IPS-18a (cell line): ENCODE measurements around the gene AGPAT3.
A peak's percentile ranks its signal among the peaks of the same experiment; 100 is the strongest.

Experiments
- H3K27ac ChIP-seq: one replicate; pipeline ENCODE4 v1.5.1; 2013; ENCODE audit warnings: low read length
- H3K27me3 ChIP-seq: one replicate; pipeline ENCODE4 v1.6.1; 2013; ENCODE audit warnings: mild to moderate bottlenecking, low read length; ENCODE audit not compliant: control insufficient read depth, insufficient read depth
- H3K36me3 ChIP-seq: one replicate; pipeline ENCODE4 v1.6.1; 2013; ENCODE audit warnings: low read depth, low read length; ENCODE audit not compliant: control insufficient read depth
- H3K4me1 ChIP-seq: one replicate; pipeline ENCODE4 v1.6.1; 2013; ENCODE audit warnings: low read depth, low read length; ENCODE audit not compliant: control insufficient read depth
- H3K4me3 ChIP-seq: one replicate; pipeline ENCODE4 v1.5.1; 2013; ENCODE audit warnings: low read length
- H3K9ac ChIP-seq: one replicate; pipeline ENCODE4 v1.6.1; 2013; ENCODE audit warnings: mild to moderate bottlenecking, low read length, moderate library complexity
- H3K9me3 ChIP-seq: one replicate; pipeline ENCODE4 v1.6.1; 2013; ENCODE audit warnings: low read depth, low read length; ENCODE audit not compliant: control insufficient read depth

Gene AGPAT3

GRCh38 chr21:43853851-43854772, 10.9 kb upstream of the AGPAT3 start:
- Histone ChIP-seq H3K9me3 (no peaks in the 10 kb centered on the region), H3K27me3 (no peaks in the 10 kb centered on the region), H3K4me1 (no peaks in the 10 kb centered on the region), H3K36me3 (no peaks in the 10 kb centered on the region), H3K27ac (no peak overlapping the region), H3K4me3 (no peak overlapping the region), H3K9ac (no peak overlapping the region)

GRCh38 chr21:43854773-43855633, 10.0 kb upstream of the AGPAT3 start:
- no peak overlapping the region for H3K9ac ChIP-seq
- H3K4me1 ChIP-seq, result no peaks in the 10 kb centered on the region
- no peak overlapping the region for H3K4me3 ChIP-seq
- no peaks in the 10 kb centered on the region for H3K9me3 ChIP-seq
- H3K36me3 ChIP-seq, result no peaks in the 10 kb centered on the region
- no peak overlapping the region for H3K27ac ChIP-seq
- H3K27me3 ChIP-seq, result no peaks in the 10 kb centered on the region

GRCh38 chr21:43855955-43856354, 9.1 kb upstream of the AGPAT3 start:
- no peaks in the 10 kb centered on the region for H3K36me3 ChIP-seq
- no peak overlapping the region for H3K27ac ChIP-seq
- H3K27me3 ChIP-seq, result no peaks in the 10 kb centered on the region
- H3K4me1 ChIP-seq, result no peaks in the 10 kb centered on the region
- no peak overlapping the region for H3K4me3 ChIP-seq
- H3K9me3 ChIP-seq, result no peaks in the 10 kb centered on the region
- H3K9ac ChIP-seq, result no peak overlapping the region

GRCh38 chr21:43858806-43859648, 6.0 kb upstream of the AGPAT3 start:
- no peak overlapping the region for H3K4me3 ChIP-seq
- H3K27me3 ChIP-seq, result peaks cover 11% of the 10 kb centered on the region
- no peak overlapping the region for H3K27ac ChIP-seq
- no peaks in the 10 kb centered on the region for H3K9me3 ChIP-seq
- no peaks in the 10 kb centered on the region for H3K4me1 ChIP-seq
- no peaks in the 10 kb centered on the region for H3K36me3 ChIP-seq
- H3K9ac ChIP-seq, result no peak overlapping the region

GRCh38 chr21:43859747-43860214, 5.2 kb upstream of the AGPAT3 start:
- no peak overlapping the region for H3K9ac ChIP-seq
- H3K4me3 ChIP-seq, result no peak overlapping the region
- H3K27me3 ChIP-seq, result peaks cover 15% of the 10 kb centered on the region
- H3K4me1 ChIP-seq, result no peaks in the 10 kb centered on the region
- H3K36me3 ChIP-seq, result no peaks in the 10 kb centered on the region
- H3K9me3 ChIP-seq, result no peaks in the 10 kb centered on the region
- H3K27ac ChIP-seq, result no peak overlapping the region

- peaks cover 7% of the 10 kb centered on the region for H3K4me1 ChIP-seq
Measured at GRCh38 chr21:43861706-43862105, 3.3 kb upstream of the AGPAT3 start.

GRCh38 chr21:43864313-43864961, 586 bp upstream of the AGPAT3 start:
- no peaks in the 10 kb centered on the region for H3K36me3 ChIP-seq
- H3K4me1 ChIP-seq, result peaks cover 14% of the 10 kb centered on the region
- H3K27me3 ChIP-seq, result peaks cover 36% of the 10 kb centered on the region
- H3K9ac ChIP-seq, result no peak overlapping the region
- H3K4me3 ChIP-seq, result peak overlapping the region; percentile 54
- no peak overlapping the region for H3K27ac ChIP-seq
- H3K9me3 ChIP-seq, result no peaks in the 10 kb centered on the region

More at GRCh38 chr21:43861706-43862105, 3.3 kb upstream of the AGPAT3 start:
- Histone ChIP-seq H3K27me3 (peaks cover 27% of the 10 kb centered on the region), H3K4me3 (no peak overlapping the region), H3K27ac (no peak overlapping the region), H3K9ac (no peak overlapping the region), H3K9me3 (no peaks in the 10 kb centered on the region), H3K36me3 (no peaks in the 10 kb centered on the region)

- no peaks in the 10 kb centered on the region for H3K36me3 ChIP-seq
- H3K9ac ChIP-seq, result no peak overlapping the region
- H3K27ac ChIP-seq, result no peak overlapping the region
- H3K27me3 ChIP-seq, result peaks cover 36% of the 10 kb centered on the region
- H3K9me3 ChIP-seq, result no peaks in the 10 kb centered on the region
- H3K4me1 ChIP-seq, result peaks cover 14% of the 10 kb centered on the region
- peak overlapping the region; percentile 45 for H3K4me3 ChIP-seq
Measured at GRCh38 chr21:43865540-43866259, 677 bp downstream of the AGPAT3 start.

GRCh38 chr21:43866260-43866629, 1.2 kb downstream of the AGPAT3 start:
- Histone ChIP-seq H3K27ac (no peak overlapping the region), H3K36me3 (no peaks in the 10 kb centered on the region), H3K9ac (no peak overlapping the region), H3K4me3 (peak overlapping the region; percentile 45), H3K4me1 (peaks cover 14% of the 10 kb centered on the region), H3K9me3 (no peaks in the 10 kb centered on the region), H3K27me3 (peaks cover 36% of the 10 kb centered on the region)

GRCh38 chr21:43866659-43867331, 1.8 kb downstream of the AGPAT3 start:
- Histone ChIP-seq H3K4me1 (peaks cover 14% of the 10 kb centered on the region), H3K4me3 (peak overlapping the region; percentile 45), H3K36me3 (no peaks in the 10 kb centered on the region), H3K27me3 (peaks cover 36% of the 10 kb centered on the region), H3K9me3 (no peaks in the 10 kb centered on the region), H3K9ac (no peak overlapping the region), H3K27ac (no peak overlapping the region)
